Activated gamma-delta T cell treated with Interleukin-2 at 50 U/mL for 16 hours (primary cell): Measurements from ENCODE around the gene MRPL52.
"Not testable (repeated sequence)": the region's sequence is repeated elsewhere in the genome, so short reads cannot be mapped to it uniquely, and the experiment has no call there.

Experiments used
- DNase-seq: peaks from one replicate; pipeline ENCODE4 v3.0.0-alpha.2; 2020

MRPL52 gene

GRCh38 chr14:22829661-22830442, at the start of gene MRPL52:
MRPL52 (plus strand) TSS chr14:22829887; CDS start chr14:22829913, 26 bp downstream.
- peak; percentile 90 for DNase-seq

GRCh38 chr14:22780105-22780679, 49.5 kb upstream of the MRPL52 start:
- no peak for DNase-seq

- no peak for DNase-seq
Observed at GRCh38 chr14:22780941-22781300, 48.8 kb upstream of the MRPL52 start.

- DNase-seq, result no peak
Observed at GRCh38 chr14:22781301-22781991, 48.2 kb upstream of the MRPL52 start.

- DNase-seq, result no peak
Observed at GRCh38 chr14:22786685-22787084, 43.0 kb upstream of the MRPL52 start.

GRCh38 chr14:22791301-22791700, 38.4 kb upstream of the MRPL52 start:
- no peak for DNase-seq

- no peak for DNase-seq
Observed at GRCh38 chr14:22792158-22792557, 37.5 kb upstream of the MRPL52 start.

GRCh38 chr14:22793550-22793949, 36.1 kb upstream of the MRPL52 start:
- DNase-seq, result not testable (repeated sequence)

- DNase-seq, result no peak
Observed at GRCh38 chr14:22793976-22794375, 35.7 kb upstream of the MRPL52 start.

GRCh38 chr14:22794551-22794951, 35.1 kb upstream of the MRPL52 start:
- DNase-seq, result no peak

- no peak for DNase-seq
Observed at GRCh38 chr14:22796087-22796707, 33.5 kb upstream of the MRPL52 start.

GRCh38 chr14:22797017-22797917, 32.4 kb upstream of the MRPL52 start:
- DNase-seq, result no peak

GRCh38 chr14:22798528-22798927, 31.2 kb upstream of the MRPL52 start:
- DNase-seq, result no peak

- no peak for DNase-seq
Observed at GRCh38 chr14:22800346-22800745, 29.3 kb upstream of the MRPL52 start.

GRCh38 chr14:22801716-22802115, 28.0 kb upstream of the MRPL52 start:
- DNase-seq, result no peak

- no peak for DNase-seq
Observed at GRCh38 chr14:22802860-22803686, 26.6 kb upstream of the MRPL52 start.

GRCh38 chr14:22803687-22803974, 26.1 kb upstream of the MRPL52 start:
- no peak for DNase-seq

- DNase-seq, result not testable (repeated sequence)
Observed at GRCh38 chr14:22805235-22805634, 24.5 kb upstream of the MRPL52 start.

GRCh38 chr14:22807432-22808087, 22.1 kb upstream of the MRPL52 start:
- no peak for DNase-seq

- DNase-seq, result no peak
Observed at GRCh38 chr14:22808388-22809209, 21.1 kb upstream of the MRPL52 start.
